GM12873 (cell line): ENCODE data around the gene TMIGD2.

ENCODE experiments used
- CTCF ChIP-seq: IDR thresholded peaks from 2 replicates; pipeline ENCODE4 v1.5.1; 2012; ENCODE audit warnings: low read depth, mild to moderate bottlenecking, moderate library complexity, low read length, control low read depth; ENCODE audit not compliant: insufficient read depth; ENCODE audit errors: missing control alignments

The TMIGD2 gene

DNA sequence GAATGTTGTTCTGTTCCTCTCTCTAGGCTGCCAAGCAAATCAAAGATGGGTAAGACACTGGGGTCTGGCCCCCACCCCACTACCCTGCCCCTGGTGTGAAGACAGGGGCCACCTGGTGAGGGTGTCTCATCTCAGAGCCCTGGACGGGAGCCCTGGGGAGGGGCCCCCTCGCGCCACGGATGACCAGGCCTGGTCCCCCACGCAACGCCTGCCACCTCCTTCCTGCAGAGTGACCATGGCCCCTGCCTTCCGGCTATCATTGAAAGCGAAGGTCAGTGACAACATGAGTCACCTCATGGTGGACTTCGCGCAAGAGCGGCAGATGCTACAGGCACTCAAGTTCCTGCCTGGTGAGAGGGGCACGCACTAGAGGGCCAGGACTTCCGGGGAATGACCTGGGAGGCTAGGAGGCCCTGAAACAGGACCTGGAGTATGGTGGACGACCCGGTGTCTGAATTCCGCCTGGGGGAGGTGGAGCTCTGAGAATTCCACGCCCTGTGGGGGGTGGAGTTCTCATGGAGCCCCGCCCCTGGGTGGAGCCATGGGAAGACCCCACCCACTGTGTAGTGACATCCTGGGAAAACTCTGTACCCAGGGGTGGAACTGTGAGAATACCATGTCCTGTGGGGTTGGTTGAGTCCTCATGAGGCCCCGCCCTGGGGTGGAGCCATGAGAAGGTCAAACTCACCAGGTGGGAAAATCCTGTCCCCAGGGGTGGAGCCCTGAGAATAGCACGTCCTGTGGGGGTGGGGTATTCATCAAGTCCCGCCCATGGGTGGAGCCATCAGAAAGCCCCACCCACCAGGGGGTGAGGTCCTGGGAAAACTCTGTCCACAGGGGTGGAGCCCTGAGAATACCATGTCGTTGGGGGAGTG lies 8.3 kb upstream of the TMIGD2 start:
- TF ChIP-seq CTCF = no peak

DNA sequence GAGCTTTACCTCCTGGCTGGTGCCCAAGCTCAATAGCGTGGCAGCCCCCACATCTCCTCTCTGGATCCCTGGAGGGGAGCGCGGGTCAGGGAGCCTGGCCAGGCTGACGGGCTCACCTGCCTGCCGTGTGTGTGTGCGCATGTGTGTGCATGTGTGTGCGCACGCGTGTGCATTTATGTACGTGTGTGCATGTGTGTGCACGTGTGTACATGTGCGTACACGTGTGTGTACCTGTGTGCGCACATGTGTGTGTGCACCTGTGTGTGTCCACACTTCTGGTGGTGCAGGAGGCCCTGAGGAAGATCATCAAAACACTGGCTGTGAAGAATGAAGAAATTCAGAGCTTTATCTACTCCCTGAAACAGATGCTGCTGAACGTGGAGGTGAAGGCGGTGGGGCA lies 3.5 kb upstream of the TMIGD2 start:
- no peak for TF ChIP-seq CTCF

GRCh38 chr19:4305257-4305612 lies 3.0 kb upstream of the TMIGD2 start:
- no peak for TF ChIP-seq CTCF

GRCh38 chr19:4304538-4305256 lies 2.5 kb upstream of the TMIGD2 start, which contains the start of gene FSD1:
FSD1 (plus strand) TSS chr19:4304598; CDS start chr19:4304747, 149 bp downstream.
- TF ChIP-seq CTCF = no peak

- no peak for TF ChIP-seq CTCF
Measured at GRCh38 chr19:4303819-4304537, 1.8 kb upstream of the TMIGD2 start.

DNA sequence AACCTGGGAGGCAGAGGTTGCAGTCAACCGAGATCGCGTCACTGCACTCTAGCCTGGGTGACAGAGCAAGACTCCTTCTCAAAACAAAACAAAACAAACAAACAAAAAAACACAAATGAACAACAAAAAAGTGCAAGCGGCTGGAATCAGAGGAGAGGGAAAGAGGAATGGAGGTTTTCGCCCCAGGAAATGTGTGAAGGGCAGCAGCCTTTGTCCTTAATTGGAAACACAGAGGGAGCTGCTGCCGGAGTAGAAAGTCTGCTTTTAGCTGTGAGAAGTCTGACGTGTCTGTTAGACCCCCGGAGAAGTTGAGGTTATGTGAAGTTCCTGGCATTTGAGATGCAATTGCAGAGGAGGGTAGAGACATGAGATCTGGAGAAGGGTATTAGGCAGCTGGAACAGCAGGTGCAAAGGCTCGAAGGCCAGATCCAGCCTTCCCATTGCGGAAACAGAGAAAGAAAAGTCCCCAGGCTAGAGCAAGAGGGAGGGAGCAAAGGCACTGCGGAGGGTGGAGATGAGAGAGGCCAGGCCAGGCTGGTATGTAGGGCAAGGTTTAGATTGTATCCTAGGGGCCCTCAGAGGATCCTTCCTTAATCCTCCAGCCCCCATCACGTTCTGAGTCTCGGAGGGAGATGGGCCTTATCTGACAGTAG lies 473 bp downstream of the TMIGD2 start:
- no peak for TF ChIP-seq CTCF
